H9 (cell line): ENCODE data around the gene GAL3ST1. TPM values are rescaled to one million over a fixed set of nuclear protein-coding genes. Genes with fewer than 3 reads are reported as not detected.

Experiments used
- DNase-seq: peaks from one replicate; pipeline ENCODE4 v3.0.0-alpha.2; 2017
- H2AFZ ChIP-seq: one replicate; pipeline ENCODE4 v1.6.1; 2013; ENCODE audit warnings: mild to moderate bottlenecking, low read length, control low read depth, moderate library complexity
- H2AK5ac ChIP-seq: 2 replicates; pipeline ENCODE4 v1.6.1; 2013; ENCODE audit warnings: low read length, control low read depth, mixed read lengths; ENCODE audit not compliant: insufficient read length
- H2BK120ac ChIP-seq: one replicate; pipeline ENCODE4 v1.6.1; 2013; ENCODE audit warnings: low read depth, mild to moderate bottlenecking, low read length, control low read depth, inconsistent platforms; ENCODE audit not compliant: poor library complexity, severe bottlenecking
- H2BK12ac ChIP-seq: 2 replicates; pipeline ENCODE4 v1.6.1; 2013; ENCODE audit warnings: low read length, control low read depth, mixed read lengths, low read depth; ENCODE audit not compliant: insufficient read length
- H2BK15ac ChIP-seq: 2 replicates; pipeline ENCODE4 v1.6.1; 2013; ENCODE audit warnings: low read depth, low read length, control low read depth
- H2BK20ac ChIP-seq: one replicate; pipeline ENCODE4 v1.6.1; 2013; ENCODE audit warnings: low read depth, mild to moderate bottlenecking, low read length, control low read depth, inconsistent platforms; ENCODE audit not compliant: poor library complexity, severe bottlenecking
- H2BK5ac ChIP-seq: 2 replicates; pipeline ENCODE4 v1.6.1; 2013; ENCODE audit warnings: low read length, control low read depth, mixed read lengths; ENCODE audit not compliant: insufficient read length
- H3K14ac ChIP-seq: 2 replicates; pipeline ENCODE4 v1.6.1; 2013; ENCODE audit warnings: low read length, control low read depth; ENCODE audit not compliant: insufficient read depth
- H3K18ac ChIP-seq: 2 replicates; pipeline ENCODE4 v1.6.1; 2013; ENCODE audit warnings: low read depth, mild to moderate bottlenecking, mixed read lengths, low read length, control low read depth; ENCODE audit not compliant: insufficient read length
- H3K23ac ChIP-seq: 2 replicates; pipeline ENCODE4 v1.6.1; 2013; ENCODE audit warnings: low read length, control low read depth, mixed read lengths, low read depth; ENCODE audit not compliant: insufficient read length
- H3K23me2 ChIP-seq: 2 replicates; pipeline ENCODE4 v1.6.1; 2013; ENCODE audit warnings: low read depth, mild to moderate bottlenecking, mixed read lengths, low read length, control low read depth; ENCODE audit not compliant: insufficient read length, poor library complexity, severe bottlenecking
- H3K27ac ChIP-seq: 2 replicates; pipeline ENCODE4 v1.5.1; 2013; ENCODE audit warnings: low read length, control low read depth, mixed read lengths, low read depth; ENCODE audit not compliant: insufficient read length
- H3K27me3 ChIP-seq: 2 replicates; pipeline ENCODE4 v1.6.1; 2013; ENCODE audit warnings: low read length, control low read depth, inconsistent platforms; ENCODE audit not compliant: insufficient read depth
- H3K4ac ChIP-seq: 2 replicates; pipeline ENCODE4 v1.6.1; 2013; ENCODE audit warnings: low read depth, mild to moderate bottlenecking, control low read depth, inconsistent platforms, low read length, moderate library complexity
- H3K4me1 ChIP-seq: 2 replicates; pipeline ENCODE4 v1.6.1; 2013; ENCODE audit warnings: low read length, control low read depth, inconsistent platforms; ENCODE audit not compliant: insufficient read depth
- H3K4me2 ChIP-seq: 2 replicates; pipeline ENCODE4 v1.6.1; 2013; ENCODE audit warnings: low read length, control low read depth, mixed read lengths; ENCODE audit not compliant: insufficient read length, insufficient read depth
- H3K56ac ChIP-seq: 2 replicates; pipeline ENCODE4 v1.6.1; 2013; ENCODE audit warnings: low read depth, mild to moderate bottlenecking, mixed read lengths, low read length, control low read depth; ENCODE audit not compliant: insufficient read length
- H3K79me1 ChIP-seq: 2 replicates; pipeline ENCODE4 v1.6.1; 2013; ENCODE audit warnings: low read depth, mild to moderate bottlenecking, moderate library complexity, low read length, control low read depth, inconsistent platforms; ENCODE audit not compliant: insufficient read depth, poor library complexity, severe bottlenecking
- H3K79me2 ChIP-seq: 2 replicates; pipeline ENCODE4 v1.6.1; 2013; ENCODE audit warnings: low read length, control low read depth, inconsistent platforms; ENCODE audit not compliant: insufficient read depth
- H3K9ac ChIP-seq: 2 replicates; pipeline ENCODE4 v1.6.1; 2013; ENCODE audit warnings: low read length, control low read depth, mixed read lengths; ENCODE audit not compliant: insufficient read length; ENCODE audit errors: extremely low read depth
- H3K9me3 ChIP-seq: one replicate; pipeline ENCODE4 v1.6.1; 2013; ENCODE audit warnings: low read depth, low read length, inconsistent platforms; ENCODE audit not compliant: control insufficient read depth
- H3T11ph ChIP-seq: one replicate; pipeline ENCODE4 v1.6.1; 2013; ENCODE audit warnings: mild to moderate bottlenecking, low read length, control low read depth, inconsistent platforms
- H4K20me1 ChIP-seq: one replicate; pipeline ENCODE4 v1.6.1; 2013; ENCODE audit not compliant: control insufficient read depth, insufficient read length, insufficient read depth
- H4K5ac ChIP-seq: 2 replicates; pipeline ENCODE4 v1.6.1; 2013; ENCODE audit warnings: low read depth, mild to moderate bottlenecking, mixed read lengths, low read length, control low read depth; ENCODE audit not compliant: insufficient read length
- H4K8ac ChIP-seq: replicated peaks from 2 replicates; pipeline ENCODE4 v1.6.1; 2013; ENCODE audit warnings: low read length, control low read depth, mixed read lengths, low read depth; ENCODE audit not compliant: insufficient read length
- H4K91ac ChIP-seq: 2 replicates; pipeline ENCODE4 v1.6.1; 2013; ENCODE audit warnings: low read depth, mild to moderate bottlenecking, moderate library complexity, mixed read lengths, low read length, control low read depth; ENCODE audit not compliant: insufficient read length
- H3K27ac Mint-ChIP-seq, 3 experiments: 2 replicates in 2 of 3; 3 replicates in 1 of 3; pipeline ENCODE4 v1.8.0; 2020 to 2021; ENCODE audit warnings: mixed read lengths in 3 of 3, mild to moderate bottlenecking in 1 of 3, moderate library complexity in 1 of 3
- H3K27me3 Mint-ChIP-seq: 2 replicates; pipeline ENCODE4 v1.8.0; 2021; ENCODE audit warnings: low read depth, mild to moderate bottlenecking, moderate library complexity, mixed read lengths
- H3K36me3 Mint-ChIP-seq, 3 experiments: 2 replicates in 2 of 3; 3 replicates in 1 of 3; pipeline ENCODE4 v1.8.0; 2020 to 2021; ENCODE audit warnings: low read depth in 3 of 3, mixed read lengths in 3 of 3; ENCODE audit not compliant: insufficient read depth in 1 of 3
- H3K4me1 Mint-ChIP-seq, 2 experiments: 2 replicates each; pipeline ENCODE4 v1.8.0; 2020; ENCODE audit warnings: mixed read lengths in 2 of 2
- H3K4me3 Mint-ChIP-seq, 2 experiments: 2 replicates in 1 of 2; 3 replicates in 1 of 2; pipeline ENCODE4 v1.8.0; 2020 to 2021; ENCODE audit warnings: mild to moderate bottlenecking in 2 of 2, mixed read lengths in 2 of 2, moderate library complexity in 1 of 2
- H3K9me3 Mint-ChIP-seq, 2 experiments: 2 replicates in 1 of 2; 3 replicates in 1 of 2; pipeline ENCODE4 v1.8.0; 2020; ENCODE audit warnings: mild to moderate bottlenecking in 2 of 2, mixed read lengths in 2 of 2, moderate library complexity in 1 of 2
- WGBS: extraction: QIAGEN DNeasy Blood & Tissue Kit; methylation state at CpG from one replicate; pipeline ENCODE4 v1.1.7; 2013; ENCODE audit warnings: missing lambda C conversion rate, low lambda C conversion rate, mixed read lengths; ENCODE audit not compliant: insufficient read length; ENCODE audit errors: extremely low coverage; 5-methylcytosine and 5-hydroxymethylcytosine counted together
- total RNA-seq: library from RNA; stranded (reverse); gene quantifications from 2 replicates; pipeline ENCODE4 v1.2.1, GENCODE V29; 2021
- TF ChIP-seq, protein P1 (sequence below): fragments of 200-600 bp; sonication (generic); conservative IDR thresholded peaks from 3 replicates; pipeline ENCODE4 v1.8.0; 2021; ENCODE audit warnings: antibody characterized with exemption, mild to moderate bottlenecking

The GAL3ST1 gene
- total RNA-seq, 1 experiment from 2014 or later = 5.1 TPM

DNA sequence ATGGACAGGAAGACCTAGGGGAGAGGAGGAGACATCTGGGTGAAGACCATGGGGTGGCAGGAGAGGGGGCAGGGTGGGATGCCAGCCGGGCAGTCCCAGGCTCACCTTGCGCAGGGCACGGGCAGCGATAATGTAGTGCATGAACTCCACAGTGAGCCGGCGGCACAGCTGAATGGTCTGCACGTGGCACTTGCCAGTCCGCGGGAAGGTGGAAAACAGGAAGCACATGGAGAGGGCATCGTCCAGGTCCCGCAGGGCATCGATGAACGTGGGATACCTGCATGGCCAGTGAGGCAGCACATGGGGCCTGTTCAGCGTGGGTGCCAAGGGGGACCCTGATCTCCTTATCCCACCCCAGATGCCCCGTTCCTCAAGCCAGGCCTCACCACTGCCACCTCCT lies 10.0 kb upstream of the GAL3ST1 start:
- Histone ChIP-seq H3K79me1 (no peaks in the 10 kb centered on the region), H4K91ac (no peak overlapping the region), H3K14ac (no peak overlapping the region), H3K9me3 (no peaks in the 10 kb centered on the region), H3K4me2 (no peak overlapping the region), H3K27ac (no peak overlapping the region), H2BK15ac (no peak overlapping the region), H2BK120ac (no peak overlapping the region), H3K18ac (no peak overlapping the region), H2AFZ (no peak overlapping the region), H4K8ac (no peak overlapping the region), H3K79me2 (peaks cover 2% of the 10 kb centered on the region; the same call in 1 of the 2 replicates), H2BK5ac (no peak overlapping the region), H3K23me2 (no peaks in the 10 kb centered on the region), H3K23ac (no peak overlapping the region), H4K5ac (no peak overlapping the region), H2BK20ac (no peak overlapping the region), H3K27me3 (no peaks in the 10 kb centered on the region), H2BK12ac (no peak overlapping the region), H3K9ac (no peak overlapping the region), H3T11ph (no peak overlapping the region), H3K4ac (no peak overlapping the region), H3K56ac (no peak overlapping the region), H4K20me1 (no peaks in the 10 kb centered on the region), H3K4me1 (no peaks in the 10 kb centered on the region), H2AK5ac (no peak overlapping the region)
- WGBS = no CpG with 5 or more reads among the region's 15 CpGs
- no peaks in the 10 kb centered on the region for H3K27me3 Mint-ChIP-seq
- no peaks in the 10 kb centered on the region for H3K9me3 Mint-ChIP-seq
- no peak for DNase-seq
- H3K27ac Mint-ChIP-seq = no peak overlapping the region; a peak in 1 of 7 replicates
- no peak overlapping the region for H3K4me3 Mint-ChIP-seq
- H3K4me1 Mint-ChIP-seq = 0 out of 4 replicates have a peak, but pooled peaks cover 0 to 2% of the 10 kb centered on the region in 2 experiments
- peaks cover 63 to 96% (median 86%) of the 10 kb centered on the region in 3 experiments for H3K36me3 Mint-ChIP-seq
- TF ChIP-seq, protein P1, sequence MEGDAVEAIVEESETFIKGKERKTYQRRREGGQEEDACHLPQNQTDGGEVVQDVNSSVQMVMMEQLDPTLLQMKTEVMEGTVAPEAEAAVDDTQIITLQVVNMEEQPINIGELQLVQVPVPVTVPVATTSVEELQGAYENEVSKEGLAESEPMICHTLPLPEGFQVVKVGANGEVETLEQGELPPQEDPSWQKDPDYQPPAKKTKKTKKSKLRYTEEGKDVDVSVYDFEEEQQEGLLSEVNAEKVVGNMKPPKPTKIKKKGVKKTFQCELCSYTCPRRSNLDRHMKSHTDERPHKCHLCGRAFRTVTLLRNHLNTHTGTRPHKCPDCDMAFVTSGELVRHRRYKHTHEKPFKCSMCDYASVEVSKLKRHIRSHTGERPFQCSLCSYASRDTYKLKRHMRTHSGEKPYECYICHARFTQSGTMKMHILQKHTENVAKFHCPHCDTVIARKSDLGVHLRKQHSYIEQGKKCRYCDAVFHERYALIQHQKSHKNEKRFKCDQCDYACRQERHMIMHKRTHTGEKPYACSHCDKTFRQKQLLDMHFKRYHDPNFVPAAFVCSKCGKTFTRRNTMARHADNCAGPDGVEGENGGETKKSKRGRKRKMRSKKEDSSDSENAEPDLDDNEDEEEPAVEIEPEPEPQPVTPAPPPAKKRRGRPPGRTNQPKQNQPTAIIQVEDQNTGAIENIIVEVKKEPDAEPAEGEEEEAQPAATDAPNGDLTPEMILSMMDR = no peak
